H9 (cell line): ENCODE measurements around the gene TSPAN4. TPM values are rescaled to one million over a fixed set of nuclear protein-coding genes. Genes with fewer than 3 reads are reported as not detected.

Experiments
- DNase-seq: peaks from one replicate; pipeline ENCODE4 v3.0.0-alpha.2; 2017
- H2AFZ ChIP-seq: one replicate; pipeline ENCODE4 v1.6.1; 2013; ENCODE audit warnings: mild to moderate bottlenecking, low read length, control low read depth, moderate library complexity
- H2AK5ac ChIP-seq: 2 replicates; pipeline ENCODE4 v1.6.1; 2013; ENCODE audit warnings: low read length, control low read depth, mixed read lengths; ENCODE audit not compliant: insufficient read length
- H2BK120ac ChIP-seq: one replicate; pipeline ENCODE4 v1.6.1; 2013; ENCODE audit warnings: low read depth, mild to moderate bottlenecking, low read length, control low read depth, inconsistent platforms; ENCODE audit not compliant: poor library complexity, severe bottlenecking
- H2BK12ac ChIP-seq: 2 replicates; pipeline ENCODE4 v1.6.1; 2013; ENCODE audit warnings: low read length, control low read depth, mixed read lengths, low read depth; ENCODE audit not compliant: insufficient read length
- H2BK15ac ChIP-seq: 2 replicates; pipeline ENCODE4 v1.6.1; 2013; ENCODE audit warnings: low read depth, low read length, control low read depth
- H2BK20ac ChIP-seq: one replicate; pipeline ENCODE4 v1.6.1; 2013; ENCODE audit warnings: low read depth, mild to moderate bottlenecking, low read length, control low read depth, inconsistent platforms; ENCODE audit not compliant: poor library complexity, severe bottlenecking
- H2BK5ac ChIP-seq: 2 replicates; pipeline ENCODE4 v1.6.1; 2013; ENCODE audit warnings: low read length, control low read depth, mixed read lengths; ENCODE audit not compliant: insufficient read length
- H3K14ac ChIP-seq: 2 replicates; pipeline ENCODE4 v1.6.1; 2013; ENCODE audit warnings: low read length, control low read depth; ENCODE audit not compliant: insufficient read depth
- H3K18ac ChIP-seq: 2 replicates; pipeline ENCODE4 v1.6.1; 2013; ENCODE audit warnings: low read depth, mild to moderate bottlenecking, mixed read lengths, low read length, control low read depth; ENCODE audit not compliant: insufficient read length
- H3K23ac ChIP-seq: 2 replicates; pipeline ENCODE4 v1.6.1; 2013; ENCODE audit warnings: low read length, control low read depth, mixed read lengths, low read depth; ENCODE audit not compliant: insufficient read length
- H3K23me2 ChIP-seq: 2 replicates; pipeline ENCODE4 v1.6.1; 2013; ENCODE audit warnings: low read depth, mild to moderate bottlenecking, mixed read lengths, low read length, control low read depth; ENCODE audit not compliant: insufficient read length, poor library complexity, severe bottlenecking
- H3K27ac ChIP-seq: 2 replicates; pipeline ENCODE4 v1.5.1; 2013; ENCODE audit warnings: low read length, control low read depth, mixed read lengths, low read depth; ENCODE audit not compliant: insufficient read length
- H3K27me3 ChIP-seq: 2 replicates; pipeline ENCODE4 v1.6.1; 2013; ENCODE audit warnings: low read length, control low read depth, inconsistent platforms; ENCODE audit not compliant: insufficient read depth
- H3K4ac ChIP-seq: 2 replicates; pipeline ENCODE4 v1.6.1; 2013; ENCODE audit warnings: low read depth, mild to moderate bottlenecking, control low read depth, inconsistent platforms, low read length, moderate library complexity
- H3K4me1 ChIP-seq: 2 replicates; pipeline ENCODE4 v1.6.1; 2013; ENCODE audit warnings: low read length, control low read depth, inconsistent platforms; ENCODE audit not compliant: insufficient read depth
- H3K4me2 ChIP-seq: 2 replicates; pipeline ENCODE4 v1.6.1; 2013; ENCODE audit warnings: low read length, control low read depth, mixed read lengths; ENCODE audit not compliant: insufficient read length, insufficient read depth
- H3K56ac ChIP-seq: 2 replicates; pipeline ENCODE4 v1.6.1; 2013; ENCODE audit warnings: low read depth, mild to moderate bottlenecking, mixed read lengths, low read length, control low read depth; ENCODE audit not compliant: insufficient read length
- H3K79me1 ChIP-seq: 2 replicates; pipeline ENCODE4 v1.6.1; 2013; ENCODE audit warnings: low read depth, mild to moderate bottlenecking, moderate library complexity, low read length, control low read depth, inconsistent platforms; ENCODE audit not compliant: insufficient read depth, poor library complexity, severe bottlenecking
- H3K79me2 ChIP-seq: 2 replicates; pipeline ENCODE4 v1.6.1; 2013; ENCODE audit warnings: low read length, control low read depth, inconsistent platforms; ENCODE audit not compliant: insufficient read depth
- H3K9ac ChIP-seq: 2 replicates; pipeline ENCODE4 v1.6.1; 2013; ENCODE audit warnings: low read length, control low read depth, mixed read lengths; ENCODE audit not compliant: insufficient read length; ENCODE audit errors: extremely low read depth
- H3K9me3 ChIP-seq: one replicate; pipeline ENCODE4 v1.6.1; 2013; ENCODE audit warnings: low read depth, low read length, inconsistent platforms; ENCODE audit not compliant: control insufficient read depth
- H3T11ph ChIP-seq: one replicate; pipeline ENCODE4 v1.6.1; 2013; ENCODE audit warnings: mild to moderate bottlenecking, low read length, control low read depth, inconsistent platforms
- H4K20me1 ChIP-seq: one replicate; pipeline ENCODE4 v1.6.1; 2013; ENCODE audit not compliant: control insufficient read depth, insufficient read length, insufficient read depth
- H4K5ac ChIP-seq: 2 replicates; pipeline ENCODE4 v1.6.1; 2013; ENCODE audit warnings: low read depth, mild to moderate bottlenecking, mixed read lengths, low read length, control low read depth; ENCODE audit not compliant: insufficient read length
- H4K8ac ChIP-seq: replicated peaks from 2 replicates; pipeline ENCODE4 v1.6.1; 2013; ENCODE audit warnings: low read length, control low read depth, mixed read lengths, low read depth; ENCODE audit not compliant: insufficient read length
- H4K91ac ChIP-seq: 2 replicates; pipeline ENCODE4 v1.6.1; 2013; ENCODE audit warnings: low read depth, mild to moderate bottlenecking, moderate library complexity, mixed read lengths, low read length, control low read depth; ENCODE audit not compliant: insufficient read length
- H3K27ac Mint-ChIP-seq, 3 experiments: 2 replicates in 2 of 3; 3 replicates in 1 of 3; pipeline ENCODE4 v1.8.0; 2020 to 2021; ENCODE audit warnings: mixed read lengths in 3 of 3, mild to moderate bottlenecking in 1 of 3, moderate library complexity in 1 of 3
- H3K27me3 Mint-ChIP-seq: 2 replicates; pipeline ENCODE4 v1.8.0; 2021; ENCODE audit warnings: low read depth, mild to moderate bottlenecking, moderate library complexity, mixed read lengths
- H3K36me3 Mint-ChIP-seq, 3 experiments: 2 replicates in 2 of 3; 3 replicates in 1 of 3; pipeline ENCODE4 v1.8.0; 2020 to 2021; ENCODE audit warnings: low read depth in 3 of 3, mixed read lengths in 3 of 3; ENCODE audit not compliant: insufficient read depth in 1 of 3
- H3K4me1 Mint-ChIP-seq, 2 experiments: 2 replicates each; pipeline ENCODE4 v1.8.0; 2020; ENCODE audit warnings: mixed read lengths in 2 of 2
- H3K4me3 Mint-ChIP-seq, 2 experiments: 2 replicates in 1 of 2; 3 replicates in 1 of 2; pipeline ENCODE4 v1.8.0; 2020 to 2021; ENCODE audit warnings: mild to moderate bottlenecking in 2 of 2, mixed read lengths in 2 of 2, moderate library complexity in 1 of 2
- H3K9me3 Mint-ChIP-seq, 2 experiments: 2 replicates in 1 of 2; 3 replicates in 1 of 2; pipeline ENCODE4 v1.8.0; 2020; ENCODE audit warnings: mild to moderate bottlenecking in 2 of 2, mixed read lengths in 2 of 2, moderate library complexity in 1 of 2
- WGBS: extraction: QIAGEN DNeasy Blood & Tissue Kit; methylation state at CpG from one replicate; pipeline ENCODE4 v1.1.7; 2013; ENCODE audit warnings: missing lambda C conversion rate, low lambda C conversion rate, mixed read lengths; ENCODE audit not compliant: insufficient read length; ENCODE audit errors: extremely low coverage; 5-methylcytosine and 5-hydroxymethylcytosine counted together
- total RNA-seq: library from RNA; stranded (reverse); gene quantifications from 2 replicates; pipeline ENCODE4 v1.2.1, GENCODE V29; 2021
- TF ChIP-seq, protein P1 (sequence below): fragments of 200-600 bp; sonication (generic); conservative IDR thresholded peaks from 3 replicates; pipeline ENCODE4 v1.8.0; 2021; ENCODE audit warnings: antibody characterized with exemption, mild to moderate bottlenecking

TSPAN4 gene
- total RNA-seq, 1 experiment from 2014 or later = 64.6 TPM

DNA sequence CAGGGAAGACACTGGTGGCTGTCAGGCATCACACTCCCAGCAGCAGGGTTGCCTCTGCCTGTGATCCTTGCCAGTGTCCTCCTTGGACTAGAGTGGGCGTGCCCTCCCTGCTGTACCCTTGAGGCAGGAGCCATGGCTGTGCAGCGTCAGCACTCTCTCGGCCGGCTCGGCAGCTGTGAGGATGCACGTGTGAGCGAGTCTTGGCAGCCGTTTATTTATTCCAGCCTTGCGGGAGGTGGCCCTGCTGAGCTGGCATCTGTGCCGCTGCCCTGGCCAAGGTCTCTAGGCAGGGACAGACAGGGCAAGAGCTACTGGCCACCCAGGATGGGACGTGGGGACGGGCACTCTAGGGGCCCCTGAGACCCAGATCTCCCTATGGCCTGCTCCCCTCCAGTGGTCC lies 33.9 kb downstream of the TSPAN4 start:
- Mint-ChIP-seq H3K4me3 (no peak overlapping the region), H3K27me3 (peaks cover 3% of the 10 kb centered on the region; the same call in 1 of the 2 replicates), H3K27ac (no peak overlapping the region), H3K4me1 (peaks cover 2 to 3% of the 10 kb centered on the region in 2 experiments; a peak in 3 of 4 replicates), H3K9me3 (no peaks in the 10 kb centered on the region), H3K36me3 (peaks cover 26 to 49% (median 48%) of the 10 kb centered on the region in 3 experiments)
- Histone ChIP-seq H3K14ac (no peak overlapping the region), H3K79me2 (no peaks in the 10 kb centered on the region), H3K4me2 (no peak overlapping the region), H4K5ac (no peak overlapping the region), H2BK15ac (no peak overlapping the region), H2BK20ac (no peak overlapping the region), H3K27me3 (no peaks in the 10 kb centered on the region), H3K56ac (no peak overlapping the region), H2BK120ac (no peak overlapping the region), H4K91ac (no peak overlapping the region), H4K20me1 (no peaks in the 10 kb centered on the region), H2AK5ac (no peak overlapping the region), H3K23me2 (no peaks in the 10 kb centered on the region), H4K8ac (no peak overlapping the region), H3K18ac (no peak overlapping the region), H3K79me1 (no peaks in the 10 kb centered on the region), H3K23ac (no peak overlapping the region), H3K9me3 (no peaks in the 10 kb centered on the region), H3T11ph (no peak overlapping the region), H3K9ac (no peak overlapping the region), H2AFZ (no peak overlapping the region), H3K4me1 (0 out of 2 replicates have a peak, but pooled peaks cover 2% of the 10 kb centered on the region), H2BK5ac (no peak overlapping the region), H3K27ac (no peak overlapping the region), H2BK12ac (no peak overlapping the region), H3K4ac (no peak overlapping the region)
- TF ChIP-seq, protein P1, sequence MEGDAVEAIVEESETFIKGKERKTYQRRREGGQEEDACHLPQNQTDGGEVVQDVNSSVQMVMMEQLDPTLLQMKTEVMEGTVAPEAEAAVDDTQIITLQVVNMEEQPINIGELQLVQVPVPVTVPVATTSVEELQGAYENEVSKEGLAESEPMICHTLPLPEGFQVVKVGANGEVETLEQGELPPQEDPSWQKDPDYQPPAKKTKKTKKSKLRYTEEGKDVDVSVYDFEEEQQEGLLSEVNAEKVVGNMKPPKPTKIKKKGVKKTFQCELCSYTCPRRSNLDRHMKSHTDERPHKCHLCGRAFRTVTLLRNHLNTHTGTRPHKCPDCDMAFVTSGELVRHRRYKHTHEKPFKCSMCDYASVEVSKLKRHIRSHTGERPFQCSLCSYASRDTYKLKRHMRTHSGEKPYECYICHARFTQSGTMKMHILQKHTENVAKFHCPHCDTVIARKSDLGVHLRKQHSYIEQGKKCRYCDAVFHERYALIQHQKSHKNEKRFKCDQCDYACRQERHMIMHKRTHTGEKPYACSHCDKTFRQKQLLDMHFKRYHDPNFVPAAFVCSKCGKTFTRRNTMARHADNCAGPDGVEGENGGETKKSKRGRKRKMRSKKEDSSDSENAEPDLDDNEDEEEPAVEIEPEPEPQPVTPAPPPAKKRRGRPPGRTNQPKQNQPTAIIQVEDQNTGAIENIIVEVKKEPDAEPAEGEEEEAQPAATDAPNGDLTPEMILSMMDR = no peak
- no peak for DNase-seq
- no CpG with 5 or more reads among the region's 12 CpGs for WGBS
